Inferior parietal cortex (tissue), 1 donor: ENCODE results near the gene LRRTM4.
"Not testable (repeated sequence)": the region's sequence is repeated elsewhere in the genome, so short reads cannot be mapped to it uniquely, and the experiment has no call there.

ENCODE experiments used
- DNase-seq: peaks from one replicate; pipeline ENCODE4 v3.0.0-alpha.2; 2016; ENCODE audit errors: extremely low spot score

Gene LRRTM4

DNA sequence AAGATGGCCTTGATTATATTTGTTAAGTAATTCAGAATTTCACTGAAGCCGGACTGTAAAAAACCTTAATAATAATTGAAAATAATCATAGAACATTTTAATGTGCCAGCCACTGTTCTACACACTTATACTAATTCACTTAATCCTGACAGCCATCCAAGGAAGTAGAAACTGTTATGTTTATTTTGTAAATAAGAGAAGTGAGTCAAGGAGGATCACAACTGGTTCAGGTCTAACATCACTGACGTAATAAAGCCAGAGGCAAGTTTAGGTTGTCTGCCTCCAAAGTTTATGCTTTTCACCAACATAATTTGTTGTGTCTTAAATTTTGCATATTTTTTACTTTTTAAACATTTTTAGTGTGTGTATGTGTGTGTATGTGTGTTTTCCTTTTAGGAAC lies 436.1 kb downstream of the LRRTM4 start:
- no peak for DNase-seq

DNA sequence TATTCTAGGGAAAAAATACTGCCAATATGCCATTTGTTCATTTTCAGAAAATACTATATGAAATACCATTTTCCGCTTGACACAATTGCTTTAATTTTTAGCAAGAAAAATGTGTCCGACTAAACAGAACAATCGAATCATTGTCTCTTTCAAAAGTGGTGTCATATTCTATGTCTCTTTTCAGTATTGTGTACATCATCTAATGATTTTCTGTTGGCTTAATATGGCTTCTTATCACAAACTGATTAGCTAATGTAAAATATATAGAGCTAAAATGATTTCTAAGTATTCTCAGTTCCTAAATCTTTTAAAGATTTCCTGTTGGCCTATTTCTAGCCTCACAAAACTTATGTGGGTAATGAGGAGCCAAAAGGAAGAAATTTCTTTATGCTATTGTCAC lies 436.6 kb downstream of the LRRTM4 start:
- no peak for DNase-seq

DNA sequence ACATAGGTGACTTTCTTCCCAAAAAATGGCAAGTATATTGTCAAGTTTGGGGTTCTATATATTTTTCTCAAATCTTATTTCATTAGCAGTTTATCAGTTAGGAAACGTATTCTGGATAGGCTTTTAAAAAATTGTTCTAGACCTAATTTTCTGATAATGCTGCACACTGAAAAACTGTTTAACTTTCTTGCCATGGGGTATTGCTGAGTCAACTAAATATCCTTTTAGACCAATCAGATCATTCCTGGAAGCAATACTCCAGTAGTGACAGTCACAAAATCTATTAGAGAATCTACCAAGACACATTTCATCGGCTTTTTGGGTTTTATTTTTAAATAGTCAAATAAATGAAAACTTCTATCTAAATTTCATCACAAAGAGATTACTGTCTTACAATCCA lies 440.6 kb downstream of the LRRTM4 start:
- no peak for DNase-seq

DNA sequence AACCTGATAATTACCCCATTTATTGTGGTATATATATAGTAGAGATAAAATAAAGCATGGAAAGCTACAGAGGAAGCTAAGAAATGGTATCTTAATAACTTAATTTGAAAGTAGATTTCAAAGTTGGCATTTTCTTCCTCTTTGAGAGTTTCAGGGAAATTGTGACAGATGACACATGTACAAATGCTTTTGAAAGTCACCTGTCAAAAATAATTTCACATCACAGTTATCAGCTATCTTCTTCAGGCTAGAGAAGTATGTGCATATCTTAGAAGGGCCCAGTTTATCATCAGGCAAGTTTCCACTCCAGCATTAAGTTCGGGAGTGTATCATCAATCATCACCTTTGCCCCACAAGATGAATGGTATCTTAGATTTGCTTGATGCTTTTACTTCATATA lies 457.9 kb downstream of the LRRTM4 start:
- no peak for DNase-seq

DNA sequence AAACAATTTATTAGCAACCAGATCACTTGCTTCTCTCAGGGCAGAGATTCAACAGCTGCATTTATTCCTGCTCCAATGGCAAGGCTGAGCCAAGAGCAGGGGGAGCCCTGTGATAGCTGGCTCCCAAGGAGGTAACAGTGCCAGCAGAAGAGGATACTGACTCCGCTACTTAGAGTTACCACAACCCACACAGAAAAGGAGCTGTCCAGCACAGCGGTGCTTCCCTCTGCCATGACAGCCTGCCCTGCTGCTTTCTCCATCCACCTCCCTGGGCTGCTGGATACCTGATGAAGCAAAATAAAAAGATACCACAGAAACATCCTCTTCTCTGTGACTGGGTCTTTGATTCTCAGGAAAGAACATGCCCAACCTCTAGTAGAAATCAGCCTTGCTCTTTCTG lies 467.2 kb downstream of the LRRTM4 start:
- DNase-seq: no peak

DNA sequence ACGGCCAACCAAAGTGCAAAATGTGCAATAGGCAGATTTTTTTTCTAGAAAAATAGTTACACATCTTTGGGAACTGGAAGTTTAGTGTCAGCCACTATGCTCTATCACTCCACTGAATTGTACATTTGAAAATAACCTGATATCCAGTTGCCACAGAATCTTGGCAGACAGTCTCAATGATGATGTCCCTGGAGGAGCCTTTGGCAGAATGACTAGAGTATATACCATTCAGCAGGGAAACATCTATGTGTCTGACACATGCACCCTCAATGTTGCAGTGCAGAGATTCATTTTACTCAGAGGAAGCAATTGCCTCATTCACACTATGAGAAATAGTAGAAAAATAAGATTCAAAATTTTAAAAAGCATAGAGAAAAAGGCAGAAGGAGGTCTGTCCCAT lies 475.8 kb downstream of the LRRTM4 start:
- DNase-seq: no peak

DNA sequence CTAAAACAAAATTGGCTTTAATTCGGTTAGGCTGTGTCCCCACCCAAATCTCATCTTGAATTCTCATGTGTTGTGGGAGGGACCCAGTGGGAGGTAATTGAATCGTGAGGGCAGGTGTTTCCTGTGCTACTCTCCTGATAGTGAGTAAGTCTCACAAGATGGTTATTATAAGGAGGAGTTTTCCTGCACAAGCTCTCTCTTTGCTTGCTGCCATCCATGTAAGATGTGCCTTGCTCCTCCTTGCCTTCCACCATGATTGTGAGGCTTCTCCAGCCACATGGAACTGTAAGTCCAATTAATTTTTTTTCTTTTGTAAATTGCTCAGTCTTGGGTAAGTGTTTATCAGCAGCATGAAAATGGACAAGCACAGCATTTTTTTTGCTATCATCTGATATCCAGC lies 476.7 kb downstream of the LRRTM4 start:
- DNase-seq: not testable (repeated sequence)

DNA sequence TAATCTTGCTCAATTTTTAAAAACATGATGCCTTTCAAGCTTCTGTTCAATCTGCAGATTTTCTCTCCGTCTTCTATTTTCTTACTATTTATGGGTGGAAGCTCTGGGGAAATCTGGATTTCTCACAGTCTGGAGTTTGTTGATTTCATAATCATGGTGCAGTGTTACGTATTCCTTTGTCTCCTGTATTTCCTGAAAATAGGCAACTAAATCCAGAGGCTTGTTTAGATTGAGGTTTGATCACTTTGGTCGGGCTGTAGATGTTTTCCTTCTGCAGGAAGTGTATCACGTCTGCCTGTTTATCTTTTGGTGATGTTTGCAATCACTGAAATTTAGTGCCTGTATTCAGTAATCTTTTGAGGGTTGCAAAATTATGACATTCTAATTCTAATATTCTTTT lies 487.7 kb downstream of the LRRTM4 start:
- DNase-seq: no peak

DNA sequence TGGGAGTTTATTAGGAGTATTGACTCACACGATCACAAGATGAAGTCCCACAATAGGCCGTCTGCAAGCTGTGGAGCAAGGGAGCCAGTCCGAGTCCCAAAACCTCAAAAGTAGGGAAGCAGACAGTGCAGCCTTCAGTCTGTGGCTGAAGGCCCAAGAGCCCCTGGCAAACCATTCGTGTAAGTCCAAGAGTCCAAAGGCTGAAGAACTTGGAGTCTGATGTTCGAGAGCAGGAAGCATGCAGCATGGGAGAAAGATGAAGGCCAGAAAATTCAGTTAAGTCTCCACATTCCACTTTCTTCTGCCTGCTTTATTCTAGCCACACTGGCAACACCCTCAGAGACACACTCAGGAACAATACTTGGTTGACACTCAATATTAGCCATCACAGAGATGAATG lies 492.9 kb downstream of the LRRTM4 start:
- not testable (repeated sequence) for DNase-seq

- DNase-seq: no peak
These were observed 494.1 kb downstream of the LRRTM4 start for GRCh38 chr2:77028032-77028600.

- DNase-seq: no peak
These were observed 496.5 kb downstream of the LRRTM4 start for GRCh38 chr2:77025714-77026113.

DNA sequence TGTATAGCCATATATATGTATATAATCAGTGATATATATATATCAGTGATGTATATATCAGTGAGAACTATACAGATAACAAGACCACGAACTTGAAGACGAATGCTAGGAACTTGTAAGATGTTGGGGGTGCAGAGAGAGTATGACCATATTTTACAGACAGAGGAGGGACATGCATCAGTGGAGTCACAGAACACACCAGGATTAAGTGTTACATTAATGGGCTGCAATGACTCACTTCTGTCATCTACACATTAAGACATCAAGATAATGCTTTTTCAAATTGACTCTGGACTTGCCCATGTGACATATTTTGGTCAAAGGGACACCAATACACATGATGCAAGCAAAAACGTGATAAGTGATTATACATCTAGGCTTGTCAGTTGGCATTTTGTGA lies 501.0 kb downstream of the LRRTM4 start:
- no peak for DNase-seq

DNA sequence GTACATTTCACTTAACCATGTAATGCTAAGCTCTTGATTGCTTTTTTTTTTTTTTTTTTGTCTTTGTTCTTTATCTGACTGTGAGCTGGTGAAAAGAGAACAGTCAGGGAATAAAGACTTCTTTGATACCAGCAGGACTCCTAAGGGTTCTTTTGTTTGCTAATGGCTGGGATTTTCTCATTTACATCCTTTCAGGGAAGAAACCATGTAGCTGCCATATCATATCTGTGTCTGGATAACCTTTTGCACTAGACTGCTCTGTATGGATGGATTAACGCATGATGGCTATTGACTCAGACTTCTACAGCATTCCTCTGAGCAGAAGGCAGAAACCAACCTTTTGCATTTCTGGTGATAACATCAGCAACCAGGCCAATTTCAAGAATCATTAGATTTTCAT lies 504.0 kb downstream of the LRRTM4 start:
- no peak for DNase-seq

GRCh38 chr2:77017355-77017745 lies 504.8 kb downstream of the LRRTM4 start:
- no peak for DNase-seq

DNA sequence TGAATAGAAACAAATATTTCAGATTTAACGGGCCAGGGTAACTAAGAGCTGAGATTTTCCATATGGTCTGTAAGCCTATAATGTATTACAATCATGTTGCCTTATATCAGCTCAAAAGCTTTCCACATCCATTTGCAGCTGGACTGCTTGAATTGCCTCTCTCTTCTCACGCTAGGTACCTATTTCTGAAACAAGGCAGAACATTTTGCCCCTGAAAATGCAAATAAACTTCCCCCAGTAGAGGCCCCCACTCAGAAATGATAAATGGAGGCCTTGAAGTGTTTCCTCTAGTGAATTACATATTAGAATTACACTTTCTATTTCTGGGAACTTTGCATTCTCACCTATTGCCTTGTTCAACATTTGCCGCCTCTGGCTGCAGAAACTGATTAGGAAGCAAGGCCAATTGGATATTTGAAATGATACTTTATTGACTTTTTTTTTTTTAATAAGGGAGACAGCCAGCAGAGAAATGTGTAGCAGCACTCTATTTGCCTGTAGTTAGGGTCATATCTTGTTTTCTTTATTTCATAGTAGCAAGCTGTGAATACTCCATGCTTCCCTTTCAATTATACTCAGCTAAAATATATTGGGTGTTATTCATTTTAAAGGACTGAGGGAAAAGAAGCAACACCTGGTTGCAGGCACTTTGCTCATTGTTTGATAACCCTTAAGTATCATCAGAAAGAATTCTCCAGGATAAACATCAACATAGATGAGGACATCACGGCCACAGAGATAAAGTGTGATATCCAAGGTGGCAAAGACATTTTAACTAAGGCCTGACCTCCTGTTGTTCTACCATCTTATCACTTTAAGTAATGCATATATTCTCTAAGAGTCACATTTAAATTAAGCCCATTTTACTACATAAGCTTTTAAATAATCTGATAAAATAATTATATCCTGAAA lies 505.5 kb downstream of the LRRTM4 start:
- no peak for DNase-seq

- DNase-seq: no peak
These were observed 508.2 kb downstream of the LRRTM4 start for GRCh38 chr2:77013953-77014352.

DNA sequence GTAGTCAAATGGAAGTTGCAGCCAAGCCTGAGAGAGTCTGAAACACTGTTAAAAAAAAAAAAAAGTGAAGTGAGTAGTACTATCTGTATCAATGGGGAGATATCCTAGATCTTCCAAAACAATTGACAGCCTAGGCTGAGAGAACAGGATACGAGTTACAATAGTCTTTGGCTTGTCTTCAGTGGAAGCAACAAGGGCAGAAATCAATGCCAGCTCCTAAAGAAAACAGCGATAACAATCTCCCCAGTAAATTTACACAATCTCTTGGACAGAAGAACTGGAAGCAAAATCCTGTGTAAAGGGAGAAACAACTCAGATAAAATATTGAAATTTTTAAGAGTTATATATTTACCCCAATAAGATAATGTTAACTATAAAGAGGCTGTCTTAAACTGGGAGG lies 508.7 kb downstream of the LRRTM4 start:
- DNase-seq: no peak

GRCh38 chr2:77009307-77009706 lies 512.9 kb downstream of the LRRTM4 start:
- peak; percentile 35 for DNase-seq

DNA sequence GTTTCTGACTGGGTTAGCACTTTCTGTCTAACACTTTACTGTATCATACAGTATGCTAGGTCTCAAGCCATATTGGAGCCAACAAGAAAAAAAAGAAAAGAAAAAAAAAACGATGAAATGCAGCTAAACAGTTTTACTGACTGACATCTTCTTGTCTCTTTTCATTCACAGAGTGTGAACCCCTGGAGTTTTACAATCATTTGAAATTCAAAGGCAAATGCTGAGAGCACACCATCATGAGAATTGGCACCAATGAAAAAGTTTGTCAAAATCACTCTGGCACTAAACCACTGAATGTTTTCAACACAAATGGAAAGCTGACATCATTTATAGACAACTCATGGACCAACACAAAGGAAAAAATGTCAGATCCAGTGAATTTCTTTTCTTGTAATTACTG lies 513.3 kb downstream of the LRRTM4 start:
- DNase-seq: no peak

DNA sequence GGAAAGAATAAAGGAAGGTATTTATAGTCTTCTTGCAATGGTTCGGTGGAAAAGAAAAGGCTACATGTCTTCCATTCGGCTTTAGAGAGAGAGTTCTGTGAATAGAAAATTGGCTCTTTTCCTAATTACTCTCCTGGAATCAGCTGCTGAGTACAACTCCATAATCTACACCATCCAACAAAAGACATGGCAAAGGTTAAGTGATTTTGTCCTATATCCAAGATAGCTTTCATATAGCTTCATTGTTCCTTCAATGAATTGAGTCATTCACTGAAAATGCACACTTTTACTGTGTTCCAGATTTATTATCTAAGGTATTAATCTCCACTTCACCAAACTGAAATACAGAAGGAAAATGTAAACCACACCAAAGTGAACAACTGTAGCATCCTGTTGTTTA lies 514.5 kb downstream of the LRRTM4 start:
- DNase-seq: no peak

DNA sequence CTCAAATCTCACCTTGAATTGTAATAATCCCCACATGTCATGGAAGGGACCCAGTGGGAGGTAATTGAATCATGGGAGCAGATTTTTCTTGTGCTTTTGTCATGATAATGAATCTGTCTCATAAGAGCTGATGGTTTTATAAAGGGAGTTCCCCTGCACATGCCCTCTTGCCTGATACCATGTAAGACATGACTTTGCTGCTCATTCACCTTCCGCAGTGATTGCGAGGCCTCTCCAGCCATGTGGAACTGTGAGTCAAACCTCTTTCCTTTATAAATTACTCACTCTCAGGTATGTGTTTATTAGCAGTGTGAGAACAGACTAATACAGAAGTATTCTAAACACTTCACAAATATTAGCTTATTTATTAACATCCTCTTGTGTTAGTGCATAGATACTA lies 516.7 kb downstream of the LRRTM4 start:
- DNase-seq: no peak

DNA sequence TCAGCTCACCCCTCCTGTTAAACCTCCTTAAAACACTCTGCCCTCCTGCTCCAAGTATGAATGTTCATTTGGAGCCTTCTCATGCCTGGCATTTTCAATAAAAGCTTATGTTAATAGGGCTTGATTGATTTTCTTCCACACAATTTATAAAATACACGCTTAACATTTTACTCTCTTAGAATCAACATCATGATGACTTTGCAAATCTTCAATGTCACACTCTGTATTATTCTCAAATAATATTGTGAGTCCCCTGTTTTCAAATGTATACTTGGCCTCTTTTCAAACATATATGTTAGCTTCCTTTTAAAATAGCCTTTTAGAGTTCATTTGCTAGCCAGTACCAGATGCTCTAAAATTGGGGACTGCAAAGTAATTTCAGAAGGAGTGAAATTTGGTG lies 520.3 kb downstream of the LRRTM4 start:
- no peak for DNase-seq

DNA sequence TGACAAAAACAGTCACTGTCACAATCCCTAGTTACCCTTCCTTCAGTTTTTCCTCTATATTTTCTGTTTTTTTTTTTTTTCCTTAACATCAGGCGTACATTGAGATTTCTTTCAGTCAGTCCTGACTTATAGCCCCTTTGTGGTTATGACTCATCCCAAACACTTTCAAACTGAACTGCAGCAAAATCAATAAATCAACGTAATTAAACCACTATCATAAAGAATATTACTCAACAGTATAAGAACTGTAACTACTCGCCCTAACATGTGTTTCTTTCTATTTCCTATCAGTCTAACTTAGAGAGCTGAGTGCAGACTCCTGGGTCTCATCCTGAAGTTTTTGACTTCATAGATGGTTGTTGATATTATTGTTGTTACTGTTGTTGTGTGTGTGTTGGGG lies 523.5 kb downstream of the LRRTM4 start:
- no peak for DNase-seq

DNA sequence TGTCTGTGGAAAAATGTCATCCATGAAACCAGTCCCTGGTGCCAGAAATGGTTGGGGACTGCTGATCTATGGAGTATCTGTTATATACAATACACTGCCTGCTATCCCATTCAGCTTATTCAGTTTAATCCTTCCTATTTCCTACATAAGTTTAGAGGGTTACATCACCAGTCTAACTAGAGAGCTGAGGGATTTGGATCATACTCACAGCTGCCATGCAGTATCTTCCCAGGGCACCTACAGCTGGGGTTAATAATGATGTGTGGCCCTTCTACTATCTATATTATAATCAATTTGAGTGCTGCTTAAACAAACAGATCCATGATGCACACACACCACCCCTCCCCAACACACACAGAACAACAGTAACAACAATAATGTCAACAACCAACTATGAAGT lies 524.0 kb downstream of the LRRTM4 start:
- no peak for DNase-seq
